RCC 7860 (cell line): Measurements from ENCODE around the gene PTCHD4.
"Not testable (repeated sequence)": the region's sequence is repeated elsewhere in the genome, so short reads cannot be mapped to it uniquely, and the experiment has no call there.

Experiments
- DNase-seq: peaks from one replicate; pipeline ENCODE4 v3.0.0-alpha.2; 2015; ENCODE audit warnings: low spot score
- FAIRE-seq: peaks from 2 replicates; lab custom pipeline; 2012; peaks lifted over from hg19 to GRCh38; lab: Jason Lieb, UNC

PTCHD4 gene

DNA sequence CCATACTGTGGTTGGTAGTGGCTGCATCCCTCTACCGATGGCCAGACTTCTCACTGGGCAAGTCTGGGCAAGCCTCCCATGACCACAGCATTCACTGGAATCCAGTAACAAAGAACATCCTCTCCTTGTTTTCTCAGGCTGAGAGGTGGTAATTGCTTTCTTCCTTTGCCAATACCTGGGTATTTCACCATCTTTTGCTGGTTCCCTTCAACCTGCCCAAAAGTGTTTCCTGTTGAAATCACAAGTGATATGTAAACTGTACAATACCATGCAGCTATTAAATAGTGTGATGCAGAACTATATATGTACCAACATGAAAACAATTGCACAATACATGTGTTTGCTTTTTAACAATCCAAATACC lies at the start of gene PTCHD4:
Gene PTCHD4, minus strand, starts transcription at position 55 of the 364 bp plus-strand sequence. CDS start 42,240 bp downstream, outside the sequence.
- FAIRE-seq (no peak), DNase-seq (peak; percentile 24)

DNA sequence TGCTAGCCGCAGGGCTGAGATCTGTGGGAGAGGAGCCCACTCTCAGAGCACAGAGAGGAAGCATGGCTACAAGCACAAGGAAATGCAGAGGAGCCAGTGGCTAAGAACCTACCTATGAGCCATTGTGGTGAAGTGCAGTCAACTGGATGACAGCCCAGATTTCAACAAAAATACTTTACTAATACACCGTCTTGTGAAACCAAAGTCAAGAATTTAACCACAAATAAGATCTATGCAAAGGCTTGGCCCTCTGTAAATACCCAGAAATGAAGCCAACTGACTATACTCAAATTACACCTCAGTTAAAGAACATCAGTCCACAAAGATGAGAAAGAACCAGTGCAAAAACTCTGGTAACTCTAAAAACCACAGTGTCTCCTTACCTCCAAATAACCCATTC lies 40.1 kb upstream of the PTCHD4 start:
- DNase-seq (peak; percentile 38), FAIRE-seq (peak; percentile 83)

DNA sequence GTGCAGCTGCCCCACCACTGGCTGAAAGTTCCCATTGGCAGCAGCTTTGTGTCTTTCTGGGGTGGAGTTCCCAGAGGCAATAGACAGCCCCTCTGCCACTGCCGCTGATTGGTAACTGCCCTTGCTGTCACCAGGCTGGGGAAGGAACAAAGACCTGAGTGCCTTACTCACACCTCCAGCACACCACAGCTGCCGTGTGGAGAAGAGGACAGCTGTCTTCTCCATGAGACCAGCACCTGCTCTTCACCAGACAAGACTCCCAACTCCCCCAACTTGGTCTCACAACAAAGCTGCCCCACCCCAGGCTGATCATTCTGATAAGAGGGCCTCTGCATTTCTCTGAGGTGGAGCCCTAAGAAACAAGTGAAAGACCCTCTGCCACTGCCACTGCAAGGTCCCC lies 39.7 kb upstream of the PTCHD4 start:
- no peak for FAIRE-seq
- no peak for DNase-seq

DNA sequence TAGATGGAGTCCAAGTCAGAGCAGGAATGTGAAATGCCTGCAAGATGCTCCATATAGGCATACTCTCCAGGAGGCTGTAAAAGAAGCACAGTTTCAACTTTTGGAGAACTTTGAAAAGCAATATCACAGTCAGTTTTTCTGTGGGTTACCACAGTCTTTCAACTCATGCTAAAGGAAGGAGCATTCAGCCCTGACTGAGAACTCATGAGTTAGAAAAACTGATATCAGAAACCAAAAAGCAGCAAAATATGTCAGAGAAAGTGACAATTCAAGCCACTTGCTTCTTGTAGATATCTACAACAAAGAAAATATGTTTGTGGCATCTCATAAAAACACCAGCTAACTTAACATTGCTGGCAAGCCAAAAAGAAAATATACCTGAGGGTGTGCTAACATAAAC lies 36.1 kb upstream of the PTCHD4 start:
- FAIRE-seq, result no peak
- DNase-seq, result no peak

DNA sequence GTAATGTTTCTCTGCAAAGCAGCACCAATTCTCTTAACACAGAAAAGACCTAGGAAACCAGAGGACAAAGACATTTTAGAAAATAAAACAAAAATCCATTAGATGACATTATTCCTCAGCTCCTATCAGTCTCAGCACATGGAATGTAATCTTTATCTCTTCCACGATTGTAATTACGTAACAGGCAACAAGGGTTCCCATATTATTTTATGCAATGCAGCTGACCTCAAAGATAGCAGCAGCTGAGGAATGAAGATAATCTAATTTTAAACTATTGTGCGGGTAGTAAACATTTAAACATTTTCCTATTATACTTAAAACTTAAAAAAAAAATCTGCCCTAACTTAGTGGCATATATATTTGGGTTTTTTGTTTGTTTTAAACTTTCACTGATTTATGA lies 33.0 kb upstream of the PTCHD4 start:
- FAIRE-seq, result no peak

DNA sequence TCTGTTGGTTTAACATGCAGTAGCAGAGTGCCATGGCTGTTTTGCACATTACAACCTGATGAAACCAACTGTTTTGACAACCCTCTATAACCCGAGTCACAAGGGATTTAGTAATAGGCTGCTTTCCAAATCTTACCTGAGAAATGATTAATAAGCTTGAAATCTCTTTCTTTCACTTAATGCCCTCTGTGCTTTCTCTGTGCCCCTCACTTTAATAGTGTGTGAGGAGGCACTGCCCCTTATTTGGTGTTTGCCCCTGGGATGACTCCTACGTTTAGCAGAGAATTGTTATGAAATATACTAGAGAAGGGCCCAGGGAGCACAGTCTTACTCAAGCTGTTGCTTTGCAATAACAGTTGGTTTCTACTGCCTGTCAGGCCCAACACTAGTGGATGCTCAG lies 31.0 kb upstream of the PTCHD4 start:
- no peak for FAIRE-seq
- DNase-seq, result no peak

More for the DNA sequence above, 33.0 kb upstream of the PTCHD4 start:
- DNase-seq, result no peak

DNA sequence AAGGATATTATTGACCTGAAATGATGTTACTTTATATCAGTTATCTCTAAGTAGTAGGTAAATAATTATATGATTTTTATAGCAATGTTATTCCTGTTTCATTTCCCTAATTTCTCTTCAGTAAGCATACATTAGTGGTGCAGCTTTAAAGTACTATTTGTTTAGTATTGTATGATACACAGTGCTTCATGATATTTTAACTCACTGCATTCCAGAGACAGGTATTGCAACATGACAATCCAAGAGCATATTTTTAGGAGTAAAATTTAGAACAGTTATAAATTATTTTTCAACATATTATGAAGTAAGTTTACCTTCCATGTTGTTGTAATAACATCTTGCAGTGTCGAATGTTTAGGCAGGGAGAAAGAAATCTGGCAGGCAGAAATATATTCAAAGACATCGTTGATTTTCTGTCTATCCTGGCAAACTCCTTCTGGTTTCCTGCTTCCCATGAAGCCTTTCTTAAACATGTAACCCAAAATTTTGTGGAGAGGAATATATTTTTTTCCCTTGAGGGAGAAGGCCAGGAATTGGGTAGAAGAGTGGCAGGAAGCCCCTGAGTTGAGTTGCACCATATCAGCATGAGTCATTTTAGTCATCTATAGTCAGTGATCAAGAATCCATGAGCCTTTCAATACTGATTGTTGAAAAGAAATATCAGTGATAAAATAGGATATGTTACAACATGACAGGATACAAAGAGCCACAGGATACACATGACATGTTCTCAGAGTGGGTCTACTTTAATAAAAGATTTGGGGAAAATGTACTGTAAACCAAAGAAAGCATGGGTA lies 29.0 kb upstream of the PTCHD4 start:
- FAIRE-seq (no peak), DNase-seq (no peak)

DNA sequence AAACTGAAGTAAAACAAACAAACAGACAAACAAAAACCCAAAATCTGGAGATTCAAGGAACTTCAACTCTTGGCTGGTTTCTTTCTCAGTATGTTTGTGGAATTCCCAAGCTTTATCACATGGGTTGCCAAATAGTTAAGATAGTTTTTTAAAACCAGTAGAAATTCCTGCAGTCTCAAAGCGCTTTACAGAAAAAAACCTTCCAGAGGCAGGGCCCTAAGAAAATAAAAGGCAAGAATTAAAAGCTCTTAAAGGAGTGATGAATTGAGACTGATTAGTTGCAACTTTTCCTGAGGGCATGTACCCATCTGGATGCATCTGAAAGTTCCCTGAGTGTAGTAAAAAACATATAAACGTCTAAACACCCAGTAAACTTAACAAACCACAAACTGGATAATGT lies 25.9 kb upstream of the PTCHD4 start:
- no peak for FAIRE-seq

DNA sequence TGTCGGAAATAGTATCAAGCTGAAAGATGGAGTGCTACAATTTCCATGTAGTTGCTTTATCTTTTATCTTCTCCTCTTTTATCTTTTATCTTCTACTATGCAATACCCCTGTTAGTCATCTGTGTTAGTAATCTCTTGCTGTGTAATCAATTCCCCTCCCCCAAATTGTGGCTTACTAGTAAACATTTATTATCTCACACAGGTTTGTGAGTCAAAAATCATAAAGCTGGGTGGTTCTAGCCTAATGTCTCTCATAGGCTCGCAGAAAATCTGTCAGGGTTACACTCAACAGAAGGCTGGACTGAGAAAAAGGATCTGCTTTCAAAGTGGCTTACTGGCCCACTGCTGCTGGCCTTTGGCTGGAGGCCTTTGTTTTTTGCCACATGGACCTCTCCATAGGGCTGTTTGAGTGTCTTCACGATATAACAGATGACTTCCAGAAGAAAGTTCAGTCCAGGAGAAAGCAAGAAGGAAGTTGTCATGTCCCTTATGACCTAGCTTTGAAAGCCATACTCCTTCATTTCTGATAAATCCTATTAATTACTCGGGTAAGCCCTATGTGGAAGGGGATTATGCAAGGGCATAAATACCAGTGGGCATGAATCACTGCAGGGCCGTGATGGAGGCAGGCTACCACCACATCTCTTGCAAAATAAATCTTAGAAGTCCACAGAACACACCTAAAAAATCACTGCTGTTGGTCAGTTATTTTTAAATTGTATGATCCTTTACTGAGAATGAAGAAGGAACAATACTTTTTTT lies 24.5 kb upstream of the PTCHD4 start:
- FAIRE-seq (no peak), DNase-seq (no peak)

More for the DNA sequence above, 25.9 kb upstream of the PTCHD4 start:
- no peak for DNase-seq

DNA sequence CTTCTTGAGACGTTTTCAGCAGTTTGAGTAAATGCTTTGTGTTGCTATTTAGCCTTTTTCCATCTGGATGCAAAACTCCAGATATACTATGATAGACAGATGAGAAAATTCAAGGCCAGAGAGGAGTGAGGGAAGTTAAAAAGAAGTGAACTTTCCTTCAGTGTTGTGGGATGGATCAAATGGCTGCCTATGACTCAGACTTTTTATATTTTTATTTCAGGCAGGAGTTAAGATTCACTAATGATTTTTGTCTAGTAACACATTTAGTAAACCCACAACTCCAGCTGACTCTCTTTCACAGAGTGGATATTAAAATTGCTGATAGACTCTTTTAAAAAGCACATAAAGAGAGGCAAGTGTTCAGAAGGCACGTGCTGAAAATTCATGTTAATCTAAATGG lies 23.2 kb upstream of the PTCHD4 start:
- DNase-seq (no peak), FAIRE-seq (no peak)

DNA sequence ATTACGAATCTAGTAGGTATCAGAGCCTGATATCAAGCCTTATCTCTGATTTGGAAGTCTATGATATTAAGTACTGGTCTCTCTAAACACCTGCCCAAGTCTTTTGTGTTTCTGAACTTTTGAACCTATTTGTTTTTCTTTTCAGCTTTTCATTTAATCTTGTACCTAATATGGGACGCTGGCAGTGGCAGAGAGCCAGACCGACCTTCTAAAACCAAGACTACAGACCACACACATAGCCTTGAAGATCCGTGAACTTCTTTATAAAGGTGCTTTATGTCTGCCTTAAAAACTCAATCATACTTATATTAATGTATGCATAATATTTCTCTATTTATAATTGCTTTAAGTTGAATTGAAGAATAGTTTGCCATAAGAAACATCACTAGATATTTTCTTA lies 12.6 kb upstream of the PTCHD4 start:
- no peak for FAIRE-seq
- DNase-seq, result no peak

DNA sequence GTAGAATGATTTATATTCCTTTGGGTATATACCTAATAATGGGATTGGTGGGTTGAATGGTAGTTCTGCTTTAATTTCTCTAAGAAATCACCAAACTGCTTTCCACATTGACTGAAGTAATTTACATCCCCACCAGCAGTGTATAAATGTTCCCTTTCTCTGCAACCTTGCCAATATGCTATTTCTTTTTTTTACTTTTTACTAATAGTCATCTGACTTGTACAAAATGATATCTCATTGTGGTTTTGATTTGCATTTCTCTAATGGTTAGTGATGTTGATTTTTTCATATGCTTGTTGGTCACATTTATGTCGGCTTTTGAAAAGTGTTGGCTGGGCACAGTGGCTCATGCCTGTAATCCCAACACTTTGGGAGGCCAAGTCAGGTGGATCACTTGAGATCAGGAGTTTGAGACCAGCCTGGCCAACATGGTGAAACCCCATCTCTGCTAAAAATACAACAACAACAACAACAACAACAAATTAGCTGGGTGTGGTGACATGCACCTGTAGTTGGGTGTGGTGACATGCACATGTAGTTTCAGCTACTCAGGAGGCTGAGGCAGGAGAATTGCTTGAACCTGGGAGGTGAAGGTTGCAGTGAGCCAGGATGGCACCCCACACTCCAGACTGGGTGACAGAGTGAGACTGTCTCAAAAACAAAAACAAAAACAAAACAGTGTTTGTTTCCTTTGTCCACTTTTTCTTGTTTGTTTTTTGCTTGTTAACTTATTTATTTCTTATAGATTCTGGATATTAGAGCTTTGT lies 11.2 kb upstream of the PTCHD4 start:
- not testable (repeated sequence) for FAIRE-seq, DNase-seq

DNA sequence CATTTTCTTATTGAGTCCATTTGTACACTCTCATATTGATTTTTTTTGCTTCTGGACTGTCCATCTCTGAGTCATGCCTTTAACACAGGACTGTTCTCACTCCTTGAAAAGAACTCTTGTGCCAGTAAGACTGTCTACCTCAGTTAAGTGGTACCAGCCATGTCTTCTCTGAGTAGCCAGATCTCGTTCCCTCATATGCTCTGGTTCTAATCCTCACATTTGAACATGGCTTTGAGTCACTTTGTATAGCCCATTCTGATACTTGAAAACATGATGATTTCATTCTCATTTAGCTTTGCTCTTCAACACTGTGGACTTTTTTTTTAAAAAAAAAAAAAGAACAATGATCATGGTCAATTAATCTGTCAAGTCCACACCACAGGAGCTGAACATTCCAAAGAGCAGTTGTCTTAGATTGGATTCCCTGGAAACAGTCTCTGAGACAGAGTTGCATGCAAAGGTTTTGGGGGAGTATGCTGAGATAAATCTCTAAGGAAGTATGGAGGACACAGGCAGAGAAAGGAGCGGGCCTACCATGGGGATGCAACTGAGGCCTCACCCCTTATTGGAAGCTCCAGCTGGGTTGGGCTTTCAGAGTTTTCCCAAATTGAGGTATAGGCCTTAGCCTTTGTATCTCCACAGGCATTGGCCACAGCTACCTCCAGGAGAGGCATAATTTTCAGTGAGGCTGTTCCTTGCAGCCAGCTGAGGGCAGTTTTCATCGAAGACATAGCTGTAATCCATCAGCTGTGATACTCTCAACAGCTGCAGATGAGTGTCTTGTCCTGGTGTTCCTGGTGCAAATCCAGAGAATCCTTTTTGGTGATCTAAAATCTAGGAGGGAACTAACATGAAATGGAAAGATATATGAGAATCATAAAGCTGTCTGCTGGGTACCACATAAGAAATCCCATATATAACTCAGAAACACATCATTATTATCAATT lies 6.0 kb upstream of the PTCHD4 start:
- no peak for FAIRE-seq

DNA sequence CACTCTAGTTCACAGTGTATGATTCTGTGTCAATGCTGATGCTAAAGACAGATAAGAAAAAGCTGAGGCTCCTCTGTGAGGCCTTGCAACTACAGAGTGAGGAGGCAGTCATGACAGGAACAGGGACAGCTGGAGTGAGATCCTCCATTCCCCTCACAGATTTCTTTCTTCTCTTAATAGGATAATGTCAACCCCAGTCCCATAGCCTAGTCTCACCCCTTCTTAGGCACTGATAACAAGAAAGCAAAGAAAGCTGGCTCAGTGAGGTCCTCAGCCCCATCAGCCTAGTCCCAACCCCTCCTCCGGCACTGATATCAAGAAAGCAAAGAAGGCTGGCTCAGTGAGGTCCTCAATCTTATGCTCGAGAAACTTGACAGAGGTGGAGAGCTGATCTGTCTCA lies 2.1 kb upstream of the PTCHD4 start:
- DNase-seq (no peak), FAIRE-seq (no peak)

More for the DNA sequence above, 6.0 kb upstream of the PTCHD4 start:
- DNase-seq, result no peak

DNA sequence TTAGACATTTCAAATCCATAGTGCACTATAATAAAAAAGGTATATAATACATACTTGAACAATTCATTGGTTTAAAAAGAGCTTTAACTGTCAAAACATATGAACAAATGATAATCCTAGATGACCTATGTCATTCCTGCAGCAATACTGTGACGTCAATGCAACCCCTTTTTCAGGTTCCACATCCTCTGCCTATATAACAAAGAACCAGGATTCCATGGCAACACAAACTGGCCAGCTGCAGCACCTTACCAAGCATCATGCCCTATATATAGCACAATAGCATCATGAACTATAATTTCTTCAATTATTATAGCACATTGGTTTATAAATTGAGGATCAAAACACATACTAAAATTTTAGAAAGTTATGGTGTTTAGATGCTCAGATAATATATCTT lies 578 bp upstream of the PTCHD4 start:
- DNase-seq (no peak), FAIRE-seq (no peak)

DNA sequence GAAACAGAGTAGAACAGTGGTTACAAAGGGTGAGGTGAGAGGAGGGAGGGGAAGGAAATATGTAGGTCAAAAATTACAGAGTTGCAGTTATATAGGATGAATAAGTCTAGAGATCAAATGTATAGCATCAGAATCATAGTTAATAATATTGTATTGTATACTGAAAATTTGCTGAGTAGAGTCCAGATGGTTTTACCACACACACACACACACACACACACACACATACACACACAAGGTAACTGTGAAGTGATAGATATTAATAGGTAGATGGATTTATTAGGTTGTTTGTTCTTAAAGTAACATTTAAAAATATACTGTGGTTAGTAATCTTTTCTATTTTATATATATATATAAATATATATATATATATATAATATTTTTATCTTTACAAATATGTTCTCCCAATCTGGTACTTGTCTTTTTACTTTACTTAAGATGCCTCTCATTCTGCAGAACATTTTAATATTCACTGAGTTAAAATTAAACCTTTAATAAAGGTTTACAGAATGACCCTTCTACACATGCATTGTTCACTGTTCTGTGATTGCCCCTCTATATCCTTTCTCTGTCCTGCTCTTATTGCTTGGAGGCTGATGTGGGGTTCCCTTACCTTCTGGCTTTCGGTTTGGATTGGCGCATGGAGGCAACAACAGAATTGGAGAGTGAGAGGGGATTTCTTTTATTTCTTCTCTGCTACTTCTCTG lies 408 bp downstream of the PTCHD4 start:
- FAIRE-seq (peak; percentile 61), DNase-seq (no peak)

DNA sequence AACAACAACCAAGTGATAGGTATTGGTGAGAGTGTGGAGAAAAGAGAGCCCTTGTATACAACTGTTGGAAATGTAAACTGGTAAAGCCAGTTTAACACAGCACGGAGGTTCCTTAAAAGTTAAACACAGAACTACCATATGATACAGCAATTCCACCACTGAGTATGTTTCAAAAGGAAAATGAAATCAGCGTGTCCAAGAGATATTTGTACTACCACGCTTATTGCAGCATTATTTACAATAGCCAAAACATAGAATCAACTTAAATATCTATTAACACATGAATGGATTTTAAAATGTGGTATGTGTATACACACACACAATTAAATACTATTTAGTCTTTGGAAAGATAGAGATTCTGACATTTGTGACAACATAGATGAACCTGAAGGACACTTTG lies 1.1 kb downstream of the PTCHD4 start:
- DNase-seq, result no peak
- FAIRE-seq, result no peak

DNA sequence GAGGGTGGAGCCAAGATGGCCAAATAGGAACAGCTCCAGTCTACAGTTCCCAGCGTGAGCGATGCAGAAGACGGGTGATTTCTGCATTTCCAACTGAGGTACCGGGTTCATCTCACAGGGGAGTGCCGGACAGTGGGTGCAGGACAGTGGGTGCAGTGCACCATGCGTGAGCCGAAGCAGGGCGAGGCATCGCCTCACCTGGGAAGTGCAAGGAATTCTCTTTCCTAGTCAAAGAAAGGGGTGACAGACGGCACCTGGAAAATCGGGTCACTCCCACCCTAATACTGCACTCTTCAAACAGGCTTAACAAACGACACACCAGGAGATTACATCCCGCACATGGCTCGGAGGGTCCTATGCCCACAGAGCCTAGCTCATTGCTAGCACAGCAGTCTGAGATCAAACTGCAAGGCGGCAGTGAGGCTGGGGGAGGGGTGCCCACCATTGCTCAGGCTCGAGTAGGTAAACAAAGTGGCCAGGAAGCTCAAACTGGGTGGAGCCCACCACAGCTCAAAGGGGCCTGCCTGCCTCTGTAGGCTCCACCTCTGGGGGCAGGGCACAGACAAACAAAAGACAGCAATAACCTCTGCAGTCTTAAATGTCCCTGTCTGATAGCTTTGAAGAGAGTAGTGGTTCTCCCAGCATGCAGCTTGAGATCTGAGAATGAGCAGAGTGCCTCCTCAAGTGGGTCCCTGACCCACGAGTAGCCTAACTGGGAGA lies 8.4 kb downstream of the PTCHD4 start:
- DNase-seq, FAIRE-seq: not testable (repeated sequence)

DNA sequence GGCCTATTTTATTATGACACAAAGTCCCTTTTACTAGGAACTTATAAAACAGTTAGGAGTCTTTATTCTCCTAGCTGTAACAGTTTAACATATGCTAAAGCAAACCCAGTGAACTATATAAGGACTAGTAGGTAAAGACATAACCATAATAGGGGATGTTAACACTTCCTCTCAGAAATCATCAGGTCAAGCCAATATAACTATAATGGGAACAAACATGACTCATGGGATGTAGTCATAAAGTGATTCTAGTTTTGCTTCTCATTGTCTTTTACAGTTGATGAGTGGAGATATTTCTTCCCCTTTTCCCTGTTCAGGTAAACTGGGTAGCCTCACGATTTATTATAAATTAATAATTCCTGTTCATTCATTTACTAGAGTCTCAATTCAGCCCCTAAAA lies 9.7 kb downstream of the PTCHD4 start:
- FAIRE-seq (peak; percentile 51), DNase-seq (peak; percentile 34)
